SK-N-SH (cell line): Measurements from ENCODE around the gene SDK1. TPM values are rescaled to one million over a fixed set of nuclear protein-coding genes. Genes with fewer than 3 reads are reported as not detected.

Experiments used
- CTCF ChIA-PET: fragments of 300-600, 350-600 bp; formaldehyde crosslinking; extraction: SDS; loops from one replicate; lab custom pipeline; 2021; lab: Yijun Ruan, JAX
- POLR2A ChIA-PET: fragments of 350-600 bp; sonication (Branson Sonifier 250); formaldehyde crosslinking; extraction: SDS; loops from one replicate; lab custom pipeline; 2020; ENCODE audit warnings: antibody characterized with exemption, inconsistent platforms; lab: Yijun Ruan, JAX
- DNase-seq: peaks from one replicate; pipeline ENCODE4 v3.0.0; 2012
- H2AFZ ChIP-seq: fragments of 200-600 bp; sonication (generic); 2 replicates; pipeline ENCODE4 v1.8.1; 2016; ENCODE audit warnings: antibody characterized with exemption, mild to moderate bottlenecking, low read depth
- H3F3A ChIP-seq: fragments of 200-600 bp; sonication (generic); replicated peaks from 2 replicates; pipeline ENCODE3; 2016; ENCODE audit warnings: antibody characterized with exemption, mild to moderate bottlenecking; ENCODE audit not compliant: insufficient read depth
- H3K27ac ChIP-seq, 2 experiments: fragments of 200-500 bp in 1 of 2; fragments of 200-600 bp in 1 of 2; sonication (Bioruptor generic) in 1 of 2; sonication (generic), shearing (Covaris generic) in 1 of 2; 2 replicates each; pipeline versions ENCODE4 v1.5.1 to v1.6.1; 2014 to 2016; ENCODE audit warnings: low read depth in 2 of 2, inconsistent platforms in 1 of 2, low read length in 1 of 2, mild to moderate bottlenecking in 1 of 2, mixed read lengths in 1 of 2
- H3K27me3 ChIP-seq: fragments of 200-600 bp; sonication (generic), shearing (Covaris generic); 2 replicates; pipeline ENCODE4 v1.6.1; 2016; ENCODE audit warnings: mixed run types; ENCODE audit not compliant: insufficient read depth
- H3K36me3 ChIP-seq, 2 experiments: fragments of 200-500 bp in 1 of 2; fragments of 200-600 bp in 1 of 2; sonication (Bioruptor generic) in 1 of 2; sonication (generic) in 1 of 2; replicated peaks in 1 of 2; 2 replicates each; pipeline versions ENCODE3 to v1.5.1; 2014 to 2016; ENCODE audit warnings: low read length in 1 of 2, mild to moderate bottlenecking in 1 of 2; ENCODE audit not compliant: insufficient read depth in 2 of 2, control insufficient read depth in 1 of 2
- H3K4me1 ChIP-seq, 2 experiments: fragments of 200-500 bp in 1 of 2; fragments of 200-600 bp in 1 of 2; sonication (Bioruptor generic) in 1 of 2; sonication (generic), shearing (Covaris generic) in 1 of 2; 2 replicates each; pipeline versions ENCODE4 v1.5.1 to v1.6.1; 2014 to 2016; ENCODE audit warnings: low read depth in 1 of 2, low read length in 1 of 2, mixed run types in 1 of 2; ENCODE audit not compliant: insufficient read depth in 2 of 2, control insufficient read depth in 1 of 2
- H3K4me2 ChIP-seq: fragments of 200-600 bp; sonication (generic), shearing (Covaris generic); 2 replicates; pipeline ENCODE4 v1.6.1; 2017; ENCODE audit warnings: mixed run types
- H3K4me3 ChIP-seq, 2 experiments: fragments of 200-500 bp in 1 of 2; fragments of 200-600 bp in 1 of 2; sonication (Bioruptor generic) in 1 of 2; sonication (generic), shearing (Covaris generic) in 1 of 2; 2 replicates each; pipeline versions ENCODE4 v1.5.1 to v1.8.1; 2014 to 2016; ENCODE audit warnings: low read depth in 2 of 2, inconsistent platforms in 1 of 2, low read length in 1 of 2, mild to moderate bottlenecking in 1 of 2, mixed read lengths in 1 of 2, moderate library complexity in 1 of 2
- H3K79me2 ChIP-seq: fragments of 200-600 bp; sonication (generic); 2 replicates; pipeline ENCODE4 v1.8.1; 2017; ENCODE audit warnings: mild to moderate bottlenecking; ENCODE audit not compliant: insufficient read depth
- H3K9ac ChIP-seq: fragments of 200-600 bp; sonication (generic); 2 replicates; pipeline ENCODE4 v1.6.1; 2017; ENCODE audit warnings: mixed run types
- H3K9me2 ChIP-seq: fragments of 200-600 bp; sonication (generic); 2 replicates; pipeline ENCODE4 v1.6.1; 2017; ENCODE audit warnings: mixed run types
- H3K9me3 ChIP-seq: fragments of 200-600 bp; sonication (generic); 2 replicates; pipeline ENCODE4 v1.6.1; 2017; ENCODE audit warnings: mixed run types, mild to moderate bottlenecking, moderate library complexity
- H4K20me1 ChIP-seq: fragments of 200-600 bp; sonication (generic); 2 replicates; pipeline ENCODE4 v1.6.1; 2017; ENCODE audit warnings: mild to moderate bottlenecking, mixed run types; ENCODE audit not compliant: insufficient read depth
- EZH2phosphoT487 ChIP-seq: fragments of 200-600 bp; sonication (generic); IDR thresholded peaks from 2 replicates; pipeline ENCODE4 v1.6.1; 2017; ENCODE audit warnings: low read depth, mixed run types, mild to moderate bottlenecking, antibody characterized with exemption, moderate library complexity, borderline replicate concordance
- FOXM1 ChIP-seq: IDR thresholded peaks from 2 replicates; pipeline ENCODE4 v1.4.0; 2012; ENCODE audit warnings: low read depth, mild to moderate bottlenecking
- GABPA ChIP-seq: IDR thresholded peaks from 2 replicates; pipeline ENCODE4 v1.4.0; 2012; ENCODE audit warnings: low read depth, mild to moderate bottlenecking
- GATA2 ChIP-seq: sonication (generic); formaldehyde crosslinking; IDR thresholded peaks from 2 replicates; pipeline ENCODE4 v1.5.0; 2020; ENCODE audit warnings: mild to moderate bottlenecking, missing genetic modification reagents
- MXI1 ChIP-seq: IDR thresholded peaks from 2 replicates; pipeline ENCODE4 v1.6.1; 2012; ENCODE audit warnings: mild to moderate bottlenecking, low read depth, low read length, improper control_type of control experiment
- POLR2AphosphoS5 ChIP-seq: IDR thresholded peaks from 2 replicates; pipeline ENCODE4 v1.6.1; 2012; ENCODE audit warnings: low read depth, low read length
- REST ChIP-seq: IDR thresholded peaks from 2 replicates; pipeline ENCODE4 v1.6.1; 2012; ENCODE audit warnings: mild to moderate bottlenecking, low read depth, low read length, moderate library complexity
- SMC3 ChIP-seq: IDR thresholded peaks from 2 replicates; pipeline ENCODE4 v1.6.1; 2012; ENCODE audit warnings: low read depth, low read length, improper control_type of control experiment
- TEAD4 ChIP-seq: IDR thresholded peaks from 2 replicates; pipeline ENCODE4 v1.4.0; 2012; ENCODE audit warnings: mild to moderate bottlenecking, borderline replicate concordance; ENCODE audit not compliant: insufficient read depth
- WGBS: methylation state at CpG from one replicate; pipeline ENCODE4 v1.1.6; 2017; ENCODE audit warnings: low lambda C conversion rate; 5-methylcytosine and 5-hydroxymethylcytosine counted together
- polyA plus RNA-seq, 3 experiments: library from polyadenylated mRNA; depleted of rRNA; stranded (reverse); fragments of >200 nt; gene quantifications; 2 replicates each; pipeline ENCODE4 v1.2.3, GENCODE V29; 2012
- TF ChIP-seq, protein P1 (sequence below): fragments of 150-350 bp; IDR thresholded peaks from 2 replicates; pipeline ENCODE4 v1.6.1; 2016; ENCODE audit warnings: mild to moderate bottlenecking, low read depth, low read length
- TF ChIP-seq, protein P2 (sequence below): fragments of 150-350 bp; IDR thresholded peaks from 2 replicates; pipeline ENCODE4 v1.6.1; 2017; ENCODE audit warnings: antibody characterized with exemption, low read length, low read depth, borderline replicate concordance
- TF ChIP-seq, protein P3 (sequence below): IDR thresholded peaks from 2 replicates; pipeline ENCODE4 v1.4.0; 2012; ENCODE audit warnings: low read depth, borderline replicate concordance

Gene SDK1
- polyA plus RNA-seq, 1 of the 3 experiments (the other 2 are of a cell fraction) = 1.2 TPM

- Histone ChIP-seq H3F3A (no peaks in the 10 kb centered on the region), H3K27ac (no peak overlapping the region), H3K79me2 (no peaks in the 10 kb centered on the region), H3K9me2 (no peaks in the 10 kb centered on the region), H3K9me3 (no peaks in the 10 kb centered on the region), H3K4me2 (no peak overlapping the region), H3K9ac (no peak overlapping the region), H2AFZ (no peak overlapping the region), H3K27me3 (no peaks in the 10 kb centered on the region), H3K4me1 (peaks cover 0 to 5% of the 10 kb centered on the region in 2 experiments; a peak in 1 of 4 replicates), H3K36me3 (no peaks in the 10 kb centered on the region), H4K20me1 (no peaks in the 10 kb centered on the region), H3K4me3 (no peak overlapping the region)
- POLR2A ChIA-PET = no interaction called here
- WGBS = 78% methylated on average over 15 of the region's 15 CpGs
- TF ChIP-seq GABPA (no peak), EZH2phosphoT487 (no peak), FOXM1 (no peak), GATA2 (no peak), POLR2AphosphoS5 (no peak)
- TF ChIP-seq, protein P1, sequence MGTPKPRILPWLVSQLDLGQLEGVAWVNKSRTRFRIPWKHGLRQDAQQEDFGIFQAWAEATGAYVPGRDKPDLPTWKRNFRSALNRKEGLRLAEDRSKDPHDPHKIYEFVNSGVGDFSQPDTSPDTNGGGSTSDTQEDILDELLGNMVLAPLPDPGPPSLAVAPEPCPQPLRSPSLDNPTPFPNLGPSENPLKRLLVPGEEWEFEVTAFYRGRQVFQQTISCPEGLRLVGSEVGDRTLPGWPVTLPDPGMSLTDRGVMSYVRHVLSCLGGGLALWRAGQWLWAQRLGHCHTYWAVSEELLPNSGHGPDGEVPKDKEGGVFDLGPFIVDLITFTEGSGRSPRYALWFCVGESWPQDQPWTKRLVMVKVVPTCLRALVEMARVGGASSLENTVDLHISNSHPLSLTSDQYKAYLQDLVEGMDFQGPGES = no peak
- TF ChIP-seq, protein P2, sequence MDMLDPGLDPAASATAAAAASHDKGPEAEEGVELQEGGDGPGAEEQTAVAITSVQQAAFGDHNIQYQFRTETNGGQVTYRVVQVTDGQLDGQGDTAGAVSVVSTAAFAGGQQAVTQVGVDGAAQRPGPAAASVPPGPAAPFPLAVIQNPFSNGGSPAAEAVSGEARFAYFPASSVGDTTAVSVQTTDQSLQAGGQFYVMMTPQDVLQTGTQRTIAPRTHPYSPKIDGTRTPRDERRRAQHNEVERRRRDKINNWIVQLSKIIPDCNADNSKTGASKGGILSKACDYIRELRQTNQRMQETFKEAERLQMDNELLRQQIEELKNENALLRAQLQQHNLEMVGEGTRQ = no peak
- CTCF ChIA-PET = no interaction called here
- DNase-seq = no peak
These were observed 744.4 kb downstream of the SDK1 start for GRCh38 chr7:4045450-4045849.

DNA sequence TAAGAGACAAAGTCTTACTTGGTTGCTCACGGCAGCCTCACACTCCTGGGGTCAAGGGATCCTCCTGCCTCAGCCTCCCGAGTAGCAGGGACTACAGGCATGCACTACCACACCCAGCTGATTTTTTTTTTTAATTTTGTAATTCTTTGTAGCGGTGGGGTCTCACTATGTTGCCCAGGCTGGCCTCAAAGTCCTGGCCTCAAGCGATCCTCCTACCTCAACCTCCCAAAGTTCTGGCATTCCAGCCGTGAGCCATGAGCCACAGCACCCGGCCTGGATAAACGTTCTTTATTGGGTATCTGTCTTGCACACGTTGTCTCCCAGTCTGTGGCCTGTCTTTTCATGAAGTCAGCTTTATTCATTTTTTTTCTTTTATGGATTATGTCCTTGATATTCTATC, 744.9 kb downstream of the SDK1 start:
- Histone ChIP-seq H3K4me1 (peaks cover 0 to 5% of the 10 kb centered on the region in 2 experiments; a peak in 1 of 4 replicates), H3K9me3 (no peaks in the 10 kb centered on the region)
- no peak for DNase-seq
- no peak for TF ChIP-seq SMC3
- TF ChIP-seq FOXM1 = no peak
- no peak for TF ChIP-seq GATA2
- no peak for TF ChIP-seq REST
- TF ChIP-seq, protein P3, sequence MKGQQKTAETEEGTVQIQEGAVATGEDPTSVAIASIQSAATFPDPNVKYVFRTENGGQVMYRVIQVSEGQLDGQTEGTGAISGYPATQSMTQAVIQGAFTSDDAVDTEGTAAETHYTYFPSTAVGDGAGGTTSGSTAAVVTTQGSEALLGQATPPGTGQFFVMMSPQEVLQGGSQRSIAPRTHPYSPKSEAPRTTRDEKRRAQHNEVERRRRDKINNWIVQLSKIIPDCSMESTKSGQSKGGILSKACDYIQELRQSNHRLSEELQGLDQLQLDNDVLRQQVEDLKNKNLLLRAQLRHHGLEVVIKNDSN = no peak
- TF ChIP-seq TEAD4 = no peak
- TF ChIP-seq MXI1 = no peak
- TF ChIP-seq, all 33 proteins: peak for 0
- no peaks in the 10 kb centered on the region for H3K9me2 ChIP-seq
- no peaks in the 10 kb centered on the region for H3K27me3 ChIP-seq
- no peak overlapping the region for H3K27ac ChIP-seq
- H3K9ac ChIP-seq = no peak overlapping the region
- WGBS = 47% methylated on average over 8 of the region's 8 CpGs
- no peak overlapping the region for H3K4me2 ChIP-seq
- H4K20me1 ChIP-seq = no peaks in the 10 kb centered on the region
- ChIA-PET POLR2A (no interaction called here), CTCF (no interaction called here)
- H2AFZ ChIP-seq = no peak overlapping the region
- no peaks in the 10 kb centered on the region for H3K36me3 ChIP-seq
- H3F3A ChIP-seq = no peaks in the 10 kb centered on the region
- H3K4me3 ChIP-seq = no peak overlapping the region
- no peaks in the 10 kb centered on the region for H3K79me2 ChIP-seq
